Suprapubic skin (tissue), 4 donors: Measurements from ENCODE around the gene SLCO2A1. TPM values are rescaled to one million over a fixed set of nuclear protein-coding genes. Genes with fewer than 3 reads are reported as not detected.

Experiments
- DNase-seq, 2 donors: peaks; one replicate each; pipeline ENCODE4 v3.0.0-alpha.2; 2019; ENCODE audit warnings: low spot score in 2 of 2
- H3K27ac ChIP-seq: fragments of 200-600 bp; sonication (generic); one replicate; pipeline ENCODE4 v1.5.1; 2019
- H3K27me3 ChIP-seq: fragments of 200-600 bp; sonication (generic); one replicate; pipeline ENCODE4 v1.5.1; 2019
- H3K36me3 ChIP-seq: fragments of 200-600 bp; sonication (generic); one replicate; pipeline ENCODE4 v1.5.1; 2019
- H3K4me1 ChIP-seq: fragments of 200-600 bp; sonication (generic); one replicate; pipeline ENCODE4 v1.5.1; 2019
- H3K4me3 ChIP-seq: fragments of 200-600 bp; sonication (generic); one replicate; pipeline ENCODE4 v1.5.1; 2019; ENCODE audit warnings: mild to moderate bottlenecking
- H3K9me3 ChIP-seq: fragments of 200-600 bp; sonication (generic); one replicate; pipeline ENCODE4 v1.5.1; 2019
- EP300 ChIP-seq: sonication (generic); formaldehyde crosslinking; IDR thresholded peaks from one replicate; pipeline ENCODE4 v1.6.1; 2017; ENCODE audit warnings: antibody characterized with exemption
- POLR2A ChIP-seq, 2 donors: fragments of 450-650 bp; IDR thresholded peaks; one replicate each; pipeline ENCODE4 v1.6.1; 2017; ENCODE audit warnings: antibody characterized with exemption in 2 of 2, mild to moderate bottlenecking in 2 of 2, moderate library complexity in 2 of 2
- POLR2AphosphoS5 ChIP-seq, 3 donors: sonication (generic); formaldehyde crosslinking; IDR thresholded peaks; one replicate each; pipeline ENCODE4 v1.6.1; 2017; ENCODE audit warnings: antibody characterized with exemption in 3 of 3
- WGBS: methylation state at CpG from one replicate; pipeline ENCODE4 v1.1.5; 2018; 5-methylcytosine and 5-hydroxymethylcytosine counted together
- total RNA-seq, 4 donors: library from RNA; depleted of rRNA; stranded (reverse); fragments of >200 nt; gene quantifications; one replicate each; pipeline ENCODE4 v1.1.0, GENCODE V29; 2016
- TF ChIP-seq, protein P1 (sequence below), 2 donors: fragments of 200-600 bp in 1 of 2; fragments of 450-650 bp in 1 of 2; sonication (generic) in 1 of 2; IDR thresholded peaks; one replicate each; pipeline ENCODE4 v1.5.1; 2016 to 2019; ENCODE audit warnings: antibody characterized with exemption in 2 of 2, mild to moderate bottlenecking in 1 of 2, moderate library complexity in 1 of 2

The SLCO2A1 gene
- total RNA-seq, 4 donors from 2014 or later = 25.0 to 38.7 (median 29.4) TPM

DNA sequence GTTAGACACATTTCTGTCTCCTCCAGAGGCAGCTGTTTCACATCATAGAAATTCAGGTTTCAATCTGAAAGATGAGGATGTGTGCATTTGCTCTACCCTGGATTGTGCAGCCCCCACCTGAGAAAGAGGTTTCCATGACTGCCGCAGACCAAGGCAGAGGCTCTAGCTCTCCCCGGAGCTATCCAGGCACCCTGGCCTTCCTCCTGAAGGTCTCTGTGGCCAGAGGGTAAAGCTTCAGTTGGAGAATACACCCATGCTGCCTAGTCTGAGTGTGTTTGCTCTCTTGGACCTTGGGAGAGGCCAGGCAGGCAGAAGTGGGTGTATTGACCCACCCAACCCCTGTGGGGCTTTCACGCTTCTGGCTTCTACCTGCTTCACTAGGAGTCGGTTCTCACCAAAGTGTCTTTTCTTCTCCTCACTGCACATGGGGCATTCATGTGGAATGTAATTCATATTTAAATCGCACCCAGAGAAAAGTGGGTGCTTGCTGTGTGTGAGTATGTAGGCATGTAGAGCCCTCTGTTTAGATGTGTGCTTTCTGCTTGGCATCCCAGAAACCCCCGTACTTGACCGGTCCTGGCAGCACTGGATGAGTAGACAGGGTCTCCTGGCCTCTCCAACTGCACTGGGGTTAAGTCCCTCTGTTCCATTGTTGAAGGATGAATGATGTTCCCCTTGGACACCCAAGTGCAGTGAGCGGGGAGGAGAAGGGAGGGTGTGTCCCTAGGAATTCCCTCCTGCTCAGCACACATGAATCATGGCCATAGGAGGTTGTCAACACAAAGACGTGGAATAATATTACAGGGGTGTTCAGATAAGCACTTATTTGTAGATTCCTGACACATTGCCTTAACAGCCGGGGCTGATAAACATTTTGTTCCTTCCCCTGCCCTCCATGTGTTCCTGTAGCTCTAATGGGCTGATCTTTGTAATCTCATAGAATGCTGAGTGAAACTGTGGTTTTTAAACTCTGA lies 113.8 kb downstream of the SLCO2A1 start:
- WGBS = 79% methylated on average over 7 of the region's 10 CpGs
- no peak for DNase-seq
- Histone ChIP-seq H3K36me3 (no peaks in the 10 kb centered on the region), H3K4me1 (no peaks in the 10 kb centered on the region), H3K9me3 (no peaks in the 10 kb centered on the region), H3K4me3 (no peak overlapping the region), H3K27me3 (peaks cover 5% of the 10 kb centered on the region), H3K27ac (no peak overlapping the region)
- no peak for TF ChIP-seq POLR2A (IDR thresholded peaks at IDR 0.05)
- TF ChIP-seq, protein P1, sequence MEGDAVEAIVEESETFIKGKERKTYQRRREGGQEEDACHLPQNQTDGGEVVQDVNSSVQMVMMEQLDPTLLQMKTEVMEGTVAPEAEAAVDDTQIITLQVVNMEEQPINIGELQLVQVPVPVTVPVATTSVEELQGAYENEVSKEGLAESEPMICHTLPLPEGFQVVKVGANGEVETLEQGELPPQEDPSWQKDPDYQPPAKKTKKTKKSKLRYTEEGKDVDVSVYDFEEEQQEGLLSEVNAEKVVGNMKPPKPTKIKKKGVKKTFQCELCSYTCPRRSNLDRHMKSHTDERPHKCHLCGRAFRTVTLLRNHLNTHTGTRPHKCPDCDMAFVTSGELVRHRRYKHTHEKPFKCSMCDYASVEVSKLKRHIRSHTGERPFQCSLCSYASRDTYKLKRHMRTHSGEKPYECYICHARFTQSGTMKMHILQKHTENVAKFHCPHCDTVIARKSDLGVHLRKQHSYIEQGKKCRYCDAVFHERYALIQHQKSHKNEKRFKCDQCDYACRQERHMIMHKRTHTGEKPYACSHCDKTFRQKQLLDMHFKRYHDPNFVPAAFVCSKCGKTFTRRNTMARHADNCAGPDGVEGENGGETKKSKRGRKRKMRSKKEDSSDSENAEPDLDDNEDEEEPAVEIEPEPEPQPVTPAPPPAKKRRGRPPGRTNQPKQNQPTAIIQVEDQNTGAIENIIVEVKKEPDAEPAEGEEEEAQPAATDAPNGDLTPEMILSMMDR (IDR thresholded peaks at IDR 0.05) = no peak

DNA sequence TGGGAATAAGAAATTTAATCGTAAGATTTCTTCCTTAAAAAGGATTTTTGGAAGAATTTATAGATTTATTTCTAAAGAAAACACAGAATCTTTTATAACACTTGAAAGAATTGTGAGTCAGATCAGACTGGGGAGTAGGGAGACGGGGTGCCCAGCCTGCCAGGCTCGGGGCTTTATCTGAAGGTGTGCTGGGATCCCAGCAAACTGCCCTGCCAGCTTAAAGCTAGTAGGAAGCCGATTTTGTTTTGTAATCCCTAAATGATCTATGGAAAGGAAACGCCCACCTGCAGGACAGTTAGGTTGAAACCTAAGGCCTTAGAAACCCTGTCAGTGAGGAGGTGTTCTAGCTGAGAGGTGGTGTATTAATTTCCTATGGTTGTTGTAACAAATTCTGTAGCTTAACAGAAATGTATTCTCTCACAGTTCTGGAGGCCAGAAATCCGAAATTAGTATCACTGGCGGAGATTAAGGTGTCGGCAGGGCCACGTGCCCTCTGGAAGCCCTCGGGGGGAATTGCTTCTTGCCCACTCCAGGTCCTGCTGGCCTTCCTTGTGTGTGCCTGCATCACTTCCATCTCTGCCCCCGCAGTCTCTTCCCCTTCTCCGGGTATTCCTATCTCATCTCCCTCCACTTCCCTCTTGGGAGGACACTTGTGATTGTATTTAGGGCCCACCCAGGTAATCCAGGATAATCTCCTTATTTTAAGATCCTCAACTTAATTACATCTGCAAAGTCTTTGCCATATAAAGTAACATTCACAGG lies 114.7 kb downstream of the SLCO2A1 start:
- no peak for DNase-seq
- Histone ChIP-seq H3K9me3 (no peaks in the 10 kb centered on the region), H3K36me3 (no peaks in the 10 kb centered on the region), H3K4me3 (no peak overlapping the region), H3K27ac (no peak overlapping the region), H3K27me3 (peaks cover 5% of the 10 kb centered on the region), H3K4me1 (no peaks in the 10 kb centered on the region)
- TF ChIP-seq, protein P1 (IDR thresholded peaks at IDR 0.05) = no peak
- TF ChIP-seq EP300 = no peak
- no peak for TF ChIP-seq POLR2AphosphoS5 (IDR thresholded peaks at IDR 0.05)
- no peak for TF ChIP-seq POLR2A (IDR thresholded peaks at IDR 0.05)
- WGBS = 86% methylated on average over 12 of the region's 12 CpGs

DNA sequence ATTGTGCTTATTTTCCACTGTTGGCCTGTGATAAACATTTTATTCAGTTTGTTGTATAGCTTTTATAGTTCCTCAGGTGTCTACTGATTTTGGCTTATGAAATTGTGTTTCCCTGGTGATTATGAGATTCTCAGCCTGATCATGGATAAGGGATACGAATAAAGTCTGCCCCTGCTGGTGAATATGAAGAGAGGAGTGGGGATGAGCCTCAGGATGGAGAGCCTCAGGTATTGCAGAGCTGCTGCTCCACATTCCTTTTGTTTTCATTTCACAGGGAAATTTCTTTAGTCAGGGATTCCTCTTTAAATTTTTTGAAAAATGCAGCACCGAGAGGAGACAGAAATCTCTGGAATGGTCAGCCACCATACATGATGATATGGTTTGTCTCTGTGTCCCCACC lies 119.3 kb downstream of the SLCO2A1 start:
- Histone ChIP-seq H3K9me3 (no peaks in the 10 kb centered on the region), H3K27me3 (no peaks in the 10 kb centered on the region), H3K36me3 (no peaks in the 10 kb centered on the region), H3K27ac (no peak overlapping the region), H3K4me3 (no peak overlapping the region), H3K4me1 (no peaks in the 10 kb centered on the region)
- DNase-seq = no peak
- TF ChIP-seq EP300 (no peak), POLR2A (IDR thresholded peaks at IDR 0.05) (no peak), POLR2AphosphoS5 (IDR thresholded peaks at IDR 0.05) (no peak)
- TF ChIP-seq, protein P1 (IDR thresholded peaks at IDR 0.05) = no peak
- WGBS = 84% methylated on average over 2 of the region's 2 CpGs

DNA sequence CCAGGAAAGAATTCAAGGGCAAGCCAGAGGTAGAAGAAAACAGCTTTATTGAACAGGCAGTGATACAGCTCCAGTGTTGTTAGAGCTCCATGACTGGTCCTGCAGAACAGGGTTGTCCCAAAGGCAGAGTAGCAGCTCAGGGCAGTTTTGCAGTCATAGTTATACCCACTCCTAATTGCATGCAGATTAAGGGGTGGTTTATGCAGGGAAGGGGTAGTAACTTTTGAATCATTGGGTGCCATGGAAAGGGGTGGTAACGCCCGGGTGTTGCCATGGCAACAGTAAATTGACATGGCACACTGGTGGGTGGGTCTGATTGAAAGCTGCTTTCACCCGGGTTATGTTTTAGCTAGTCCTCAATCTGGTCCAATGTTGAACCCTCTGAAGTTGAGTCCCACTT lies 124.3 kb downstream of the SLCO2A1 start:
- Histone ChIP-seq H3K9me3 (no peaks in the 10 kb centered on the region), H3K27me3 (no peaks in the 10 kb centered on the region), H3K36me3 (no peaks in the 10 kb centered on the region), H3K4me3 (no peak overlapping the region), H3K27ac (no peak overlapping the region), H3K4me1 (no peaks in the 10 kb centered on the region)
- 91% methylated on average over 3 of the region's 3 CpGs for WGBS
- DNase-seq = no peak
- TF ChIP-seq, protein P1 (IDR thresholded peaks at IDR 0.05) = no peak
- TF ChIP-seq POLR2A (IDR thresholded peaks at IDR 0.05) (no peak), EP300 (no peak), POLR2AphosphoS5 (IDR thresholded peaks at IDR 0.05) (no peak)

DNA sequence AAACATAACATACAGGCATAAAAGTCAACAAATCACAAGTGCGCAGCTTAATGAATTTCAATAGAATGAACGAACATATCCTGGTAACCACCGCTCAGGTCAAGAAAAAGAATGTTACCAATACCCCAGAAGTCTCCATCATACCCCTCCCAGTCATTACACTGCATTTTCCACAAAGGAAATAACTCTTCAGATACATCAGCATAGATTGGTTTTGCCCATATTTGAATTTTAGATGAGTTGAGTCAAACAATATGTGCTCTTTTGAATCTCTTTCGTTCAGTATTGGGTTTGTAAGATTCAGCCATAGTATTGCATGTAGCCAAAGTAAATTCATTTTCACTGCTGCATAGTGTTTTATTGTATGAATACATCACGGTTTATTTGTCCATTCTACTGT lies 127.9 kb downstream of the SLCO2A1 start:
- Histone ChIP-seq H3K36me3 (no peaks in the 10 kb centered on the region), H3K4me3 (no peak overlapping the region), H3K9me3 (no peaks in the 10 kb centered on the region), H3K27ac (no peak overlapping the region), H3K4me1 (no peaks in the 10 kb centered on the region), H3K27me3 (no peaks in the 10 kb centered on the region)
- TF ChIP-seq, protein P1 (IDR thresholded peaks at IDR 0.05) = no peak
- TF ChIP-seq EP300 (no peak), POLR2A (IDR thresholded peaks at IDR 0.05) (no peak), POLR2AphosphoS5 (IDR thresholded peaks at IDR 0.05) (no peak)
- no peak for DNase-seq
- WGBS = 95% methylated on average over 5 of the region's 5 CpGs
